Body of pancreas (tissue), 4 donors: Measurements from ENCODE around the gene CLIP1. TPM values are rescaled to one million over a fixed set of nuclear protein-coding genes. Genes with fewer than 3 reads are reported as not detected.

Experiments
- ATAC-seq: fragments of 150-250 bp; one replicate; pipeline ENCODE4 v1.9.1; 2016
- DNase-seq, 4 donors: peaks; one replicate each; pipeline ENCODE4 v3.0.0-alpha.2; 2019
- H3K27ac ChIP-seq, 4 donors: fragments of 200-600 bp; sonication (generic); 1 replicate in 3 of 4; 2 replicates in 1 of 4; pipeline versions ENCODE4 v1.5.1 to v1.6.1; 2016 to 2019; ENCODE audit warnings: mild to moderate bottlenecking in 1 of 4, mixed read lengths in 1 of 4, moderate library complexity in 1 of 4
- H3K27me3 ChIP-seq, 2 donors: fragments of 200-600 bp; sonication (generic); one replicate each; pipeline ENCODE4 v1.6.0; 2016; ENCODE audit warnings: mild to moderate bottlenecking in 1 of 2
- H3K36me3 ChIP-seq, 2 donors: fragments of 200-600 bp; sonication (generic); replicated peaks in 1 of 2; 2 replicates each; pipeline ENCODE4 v1.5.1; 2016; ENCODE audit warnings: low read depth in 2 of 2; ENCODE audit not compliant: insufficient read depth in 1 of 2
- H3K4me1 ChIP-seq: fragments of 200-600 bp; sonication (generic); one replicate; pipeline ENCODE4 v1.6.0; 2016
- H3K4me3 ChIP-seq, 2 donors: fragments of 200-600 bp; sonication (generic); 1 replicate in 1 of 2; 2 replicates in 1 of 2; pipeline ENCODE4 v1.5.1; 2016 to 2019
- H3K9me3 ChIP-seq, 3 donors: fragments of 200-600 bp; sonication (generic); 1 replicate in 2 of 3; 2 replicates in 1 of 3; pipeline ENCODE4 v1.5.1; 2016
- CTCF ChIP-seq, 7 experiments: fragments of 450-650 bp in 4 of 7; fragments of 200-600 bp in 3 of 7; sonication (generic) in 3 of 7; IDR thresholded peaks; one replicate each; pipeline ENCODE4 v1.5.1; 2016 to 2019; ENCODE audit warnings: antibody characterized with exemption in 7 of 7
- POLR2A ChIP-seq, 3 donors: fragments of 450-650 bp; IDR thresholded peaks; one replicate each; pipeline ENCODE4 v1.6.1; 2016; ENCODE audit warnings: antibody characterized with exemption in 3 of 3, mild to moderate bottlenecking in 2 of 3
- WGBS, 2 donors: methylation state at CpG; one replicate each; pipeline ENCODE4 v1.1.5; 2017; 5-methylcytosine and 5-hydroxymethylcytosine counted together
- intact Hi-C: fragments of 100-400 bp; cut with DNase I; formaldehyde crosslinking; loops from one replicate; pipeline ENCODE4 v1.15.1; 2023
- total RNA-seq, 2 donors: library from RNA; depleted of rRNA; stranded (reverse); fragments of >200 nt; gene quantifications; one replicate each; pipeline ENCODE4 v1.1.0, GENCODE V29; 2016

The CLIP1 gene
- total RNA-seq, 2 donors from 2014 or later: 41.2 to 89.0 TPM

GRCh38 chr12:122323311-122324019 is 99.0 kb downstream of the CLIP1 start:
- intact Hi-C loops: no loop called here
- Histone ChIP-seq H3K4me1 (no peaks in the 10 kb centered on the region), H3K27me3 (no peaks in the 10 kb centered on the region), H3K9me3 (no peaks in the 10 kb centered on the region), H3K36me3 (peaks cover 16 to 38% of the 10 kb centered on the region in 2 donors), H3K27ac (no peak overlapping the region), H3K4me3 (no peak overlapping the region)
- WGBS, 2 donors: 90 to 94% methylated on average over 18 of the region's 18 CpGs
- no peak for TF ChIP-seq POLR2A (IDR thresholded peaks at IDR 0.05)
- TF ChIP-seq CTCF (IDR thresholded peaks at IDR 0.05): no peak
- no peak for DNase-seq
- no peak for ATAC-seq

DNA sequence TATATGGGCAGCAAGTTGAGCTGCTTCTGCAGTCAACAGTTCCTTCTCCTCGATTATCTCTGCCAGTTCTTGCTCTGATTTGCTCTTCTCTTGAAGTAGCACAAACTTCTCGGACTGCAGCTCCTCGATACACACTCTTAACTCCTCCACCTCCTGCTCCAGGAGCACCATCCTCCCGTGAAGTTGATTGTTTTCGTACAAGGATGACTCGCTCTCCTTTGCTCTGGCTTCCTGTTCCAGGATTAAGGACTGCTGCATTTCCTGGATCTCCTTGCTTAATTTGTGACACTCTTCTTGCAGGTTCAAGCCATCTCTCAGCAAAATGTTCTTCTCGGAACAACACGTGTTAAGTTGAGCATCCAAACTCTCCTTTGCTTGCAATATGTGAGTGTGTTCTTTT is 100.0 kb downstream of the CLIP1 start:
- TF ChIP-seq CTCF (IDR thresholded peaks at IDR 0.05): no peak
- no peak for TF ChIP-seq POLR2A (IDR thresholded peaks at IDR 0.05)
- peaks cover 9 to 32% of the 10 kb centered on the region in 2 donors for H3K36me3 ChIP-seq

DNA sequence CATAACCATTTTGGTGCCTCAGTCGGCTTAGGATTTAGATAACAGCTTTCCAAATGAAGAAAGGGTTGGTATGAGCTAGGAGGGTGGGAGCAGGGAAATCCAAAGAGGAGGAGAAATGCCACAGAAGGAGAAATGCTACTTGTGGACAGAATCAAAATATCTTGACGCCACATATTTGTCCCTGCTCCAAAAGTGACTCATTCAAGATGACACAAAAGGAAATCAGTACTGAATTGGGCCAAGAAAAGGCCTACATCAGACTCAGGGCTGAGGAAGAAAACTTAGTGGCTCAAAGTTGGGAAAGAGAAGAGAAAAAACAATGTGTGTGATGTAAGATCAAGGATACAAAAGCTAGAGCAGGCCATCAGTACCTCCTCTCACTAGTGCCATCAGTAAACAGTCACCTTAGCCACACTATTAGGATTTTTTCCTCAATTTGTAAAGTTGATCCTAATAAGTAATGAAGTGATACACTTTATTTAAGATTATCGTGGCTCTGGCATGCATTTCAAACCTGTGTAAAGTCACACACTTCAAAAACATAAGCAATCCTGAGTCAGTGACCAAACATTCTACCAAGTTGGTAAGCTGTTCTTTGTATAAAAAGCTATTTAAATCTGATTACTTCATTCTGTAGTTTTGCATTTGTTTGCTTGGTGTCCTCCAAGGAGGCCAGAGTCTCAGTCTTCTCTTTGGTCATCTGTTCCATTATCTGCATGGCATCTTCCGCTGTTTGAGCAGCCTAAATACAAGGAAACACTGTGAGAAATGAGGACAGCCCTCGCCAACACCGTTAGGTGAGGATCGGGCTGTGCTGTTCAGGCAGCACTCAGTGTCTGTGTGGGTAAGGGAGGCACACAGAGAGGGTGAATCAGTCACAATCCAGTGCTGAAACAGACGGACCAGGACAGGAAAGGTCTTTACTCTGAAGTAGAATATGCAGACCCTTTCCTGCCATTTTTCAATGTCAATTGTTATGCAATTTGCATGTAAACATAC is 103.6 kb downstream of the CLIP1 start:
- no peak for TF ChIP-seq CTCF (IDR thresholded peaks at IDR 0.05)
- no peak for TF ChIP-seq POLR2A (IDR thresholded peaks at IDR 0.05)
- DNase-seq (peak in 1 of 4 donors; percentile 26), ATAC-seq (peak; percentile 45)
- intact Hi-C loops: no loop called here
- Histone ChIP-seq H3K36me3 (peaks cover 10 to 30% of the 10 kb centered on the region in 2 donors), H3K27ac (no peak overlapping the region), H3K4me1 (no peaks in the 10 kb centered on the region), H3K27me3 (no peaks in the 10 kb centered on the region), H3K4me3 (no peak overlapping the region), H3K9me3 (no peaks in the 10 kb centered on the region)
- 86 to 90% methylated on average over 8 of the region's 8 CpGs for WGBS, 2 donors

More for the DNA sequence above, 100.0 kb downstream of the CLIP1 start:
- H3K9me3 ChIP-seq: no peaks in the 10 kb centered on the region
- no peak overlapping the region for H3K27ac ChIP-seq
- H3K4me3 ChIP-seq: no peak overlapping the region
- no peaks in the 10 kb centered on the region for H3K27me3 ChIP-seq
- DNase-seq: no peak
- no peak for ATAC-seq
- H3K4me1 ChIP-seq: no peaks in the 10 kb centered on the region
- intact Hi-C loops: no loop called here
- 86 to 90% methylated on average over 8 of the region's 8 CpGs for WGBS, 2 donors

- DNase-seq (no peak), ATAC-seq (no peak)
- peaks cover 7 to 24% of the 10 kb centered on the region in 2 donors for H3K36me3 ChIP-seq
- no peak overlapping the region for H3K27ac ChIP-seq
- TF ChIP-seq POLR2A (IDR thresholded peaks at IDR 0.05) (no peak), CTCF (IDR thresholded peaks at IDR 0.05) (no peak)
- H3K4me1 ChIP-seq: no peaks in the 10 kb centered on the region
- whole genome bisulfite sequencing, 2 donors: 93 to 97% methylated on average over 4 to 5 of the region's 5 CpGs
- H3K27me3 ChIP-seq: no peaks in the 10 kb centered on the region
- H3K9me3 ChIP-seq: no peaks in the 10 kb centered on the region
- intact Hi-C loops: no loop called here
- no peak overlapping the region for H3K4me3 ChIP-seq
Measured at GRCh38 chr12:122312926-122313325, 109.5 kb downstream of the CLIP1 start.
